DMS 273 treated with DMSO at 0.1 percent for 48 hours (cell line): ENCODE measurements around the gene UCP3.

ENCODE experiments used
- DNase-seq: peaks from one replicate; lab custom pipeline; 2025; lab: John Stamatoyannopoulos, UW

The UCP3 gene

GRCh38 chr11:74008373-74009229 is at the start of gene UCP3:
Gene UCP3, minus strand, starts transcription at chr11:74009085. Its CDS starts 2,043 bp downstream, at chr11:74007042.
- no peak for DNase-seq

GRCh38 chr11:74057249-74058151 is 48.6 kb upstream of the UCP3 start:
- no peak for DNase-seq

GRCh38 chr11:74055938-74056337 is 47.1 kb upstream of the UCP3 start:
- DNase-seq, result no peak

GRCh38 chr11:74050465-74050864 is 41.6 kb upstream of the UCP3 start:
- DNase-seq, result no peak

GRCh38 chr11:74048993-74049392 is 40.1 kb upstream of the UCP3 start:
- no peak for DNase-seq

GRCh38 chr11:74044538-74044937 is 35.7 kb upstream of the UCP3 start:
- DNase-seq, result no peak

- no peak for DNase-seq
Observed at GRCh38 chr11:74043450-74043849, 34.6 kb upstream of the UCP3 start.

- DNase-seq, result no peak
Observed at GRCh38 chr11:74037309-74037708, 28.4 kb upstream of the UCP3 start.

GRCh38 chr11:74035264-74035663 is 26.4 kb upstream of the UCP3 start:
- no peak for DNase-seq

- DNase-seq, result no peak
Observed at GRCh38 chr11:74033046-74033445, 24.2 kb upstream of the UCP3 start.

- no peak for DNase-seq
Observed at GRCh38 chr11:74030723-74031676, 22.1 kb upstream of the UCP3 start.

- no peak for DNase-seq
Observed at GRCh38 chr11:74025467-74026166, 16.7 kb upstream of the UCP3 start.

GRCh38 chr11:74024261-74025029 is 15.6 kb upstream of the UCP3 start:
- no peak for DNase-seq

GRCh38 chr11:74023276-74023675 is 14.4 kb upstream of the UCP3 start:
- no peak for DNase-seq

GRCh38 chr11:74022546-74022945 is 13.7 kb upstream of the UCP3 start:
- no peak for DNase-seq

GRCh38 chr11:74021998-74022397 is 13.1 kb upstream of the UCP3 start:
- no peak for DNase-seq

GRCh38 chr11:74020539-74020938 is 11.7 kb upstream of the UCP3 start:
- DNase-seq, result no peak

GRCh38 chr11:74019860-74020259 is 11.0 kb upstream of the UCP3 start:
- no peak for DNase-seq

- DNase-seq, result no peak
Observed at GRCh38 chr11:74019104-74019738, 10.3 kb upstream of the UCP3 start.
